GM04503 (cell line): ENCODE results near the gene GNB1.

Source experiments
- DNase-seq: peaks from one replicate; pipeline ENCODE4 v3.0.0-alpha.2; 2012; ENCODE audit warnings: low read depth

GNB1 gene

DNA sequence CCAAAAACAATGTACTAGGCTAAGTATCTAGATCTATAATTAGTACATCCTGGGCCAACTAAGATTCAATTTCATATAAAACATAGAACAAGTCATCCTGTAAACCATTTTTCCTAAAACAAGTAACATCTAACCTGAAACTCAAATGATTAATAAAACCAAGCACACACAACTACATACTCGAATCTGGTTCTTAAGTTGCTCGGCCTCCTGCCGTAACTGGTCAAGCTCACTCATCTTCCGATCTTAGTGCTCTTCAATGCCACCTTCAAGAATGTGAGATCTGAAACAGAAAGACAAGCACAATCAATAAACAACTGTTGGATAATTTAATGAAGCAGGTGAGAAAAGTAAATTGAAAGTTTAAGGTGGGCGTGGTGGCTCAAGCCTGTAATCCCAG is 65.7 kb downstream of the GNB1 start:
- DNase-seq: no peak

DNA sequence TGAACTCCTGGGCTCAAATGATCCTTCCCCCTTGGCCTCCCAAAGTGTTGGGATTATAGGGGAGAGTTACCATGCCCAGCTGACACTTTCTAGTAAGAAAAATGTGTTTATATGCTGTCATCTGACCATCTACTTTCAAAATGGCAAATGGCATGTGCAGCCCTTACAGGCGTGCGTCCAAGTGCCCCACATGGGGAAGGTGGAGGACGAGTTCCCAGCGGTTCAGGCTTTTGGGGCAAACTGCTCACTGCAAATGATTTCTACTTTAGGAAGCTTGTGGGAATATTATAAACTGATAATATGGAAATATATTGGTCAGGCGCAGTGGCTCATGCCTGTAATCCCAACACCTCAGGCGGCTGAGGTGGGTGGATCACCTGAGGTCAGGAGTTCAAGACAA is 71.1 kb downstream of the GNB1 start:
- no peak for DNase-seq

DNA sequence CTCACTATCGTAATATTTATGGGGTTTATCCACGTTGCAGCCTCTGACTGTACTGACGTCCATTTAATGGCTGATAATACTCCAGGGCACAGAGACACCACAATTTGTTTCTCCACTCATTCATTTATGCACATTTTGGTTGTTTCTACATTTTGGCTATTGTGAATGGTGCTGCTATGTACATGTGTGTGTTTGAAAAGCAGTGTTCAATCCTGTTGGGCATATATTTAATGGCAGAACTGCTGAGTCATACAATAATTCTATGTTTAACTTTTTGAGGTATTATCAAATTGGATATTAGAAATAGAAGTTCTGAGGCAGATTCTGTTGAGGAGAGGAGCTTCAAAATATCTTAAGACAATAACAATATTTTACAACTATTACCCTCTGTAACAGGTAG is 73.7 kb downstream of the GNB1 start:
- DNase-seq: no peak

DNA sequence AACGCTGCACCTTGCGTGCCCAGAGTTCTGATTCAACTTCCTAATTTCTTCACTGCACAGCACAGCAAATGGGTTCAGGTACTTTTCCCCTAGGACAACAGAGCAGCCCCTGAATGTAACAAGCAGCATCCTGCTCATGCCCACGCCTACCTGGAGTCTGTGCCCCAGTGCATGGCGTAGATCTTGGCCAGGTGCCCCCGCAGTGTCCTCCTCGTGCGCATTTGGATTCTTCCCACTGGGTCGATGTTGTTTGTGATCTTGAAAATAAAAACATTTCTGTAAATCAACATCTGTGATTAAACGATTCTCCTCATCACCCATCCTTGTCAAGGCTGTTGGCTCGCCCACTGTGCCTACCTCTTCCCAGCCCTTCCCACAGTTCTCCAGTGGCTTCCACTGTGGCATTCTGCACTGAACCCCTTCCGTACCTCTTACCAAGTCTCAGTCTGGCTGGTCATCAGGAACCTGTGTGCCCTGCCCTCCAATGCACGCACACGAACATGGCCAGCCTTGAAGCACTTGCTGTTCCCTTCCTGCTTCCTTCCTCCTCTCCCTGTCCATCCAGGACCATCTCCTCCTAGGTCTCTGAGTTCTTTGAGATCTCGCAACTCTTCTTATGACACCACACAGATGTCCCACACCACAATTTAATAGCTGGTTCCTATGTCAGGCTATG is 75.1 kb downstream of the GNB1 start:
- DNase-seq: no peak

DNA sequence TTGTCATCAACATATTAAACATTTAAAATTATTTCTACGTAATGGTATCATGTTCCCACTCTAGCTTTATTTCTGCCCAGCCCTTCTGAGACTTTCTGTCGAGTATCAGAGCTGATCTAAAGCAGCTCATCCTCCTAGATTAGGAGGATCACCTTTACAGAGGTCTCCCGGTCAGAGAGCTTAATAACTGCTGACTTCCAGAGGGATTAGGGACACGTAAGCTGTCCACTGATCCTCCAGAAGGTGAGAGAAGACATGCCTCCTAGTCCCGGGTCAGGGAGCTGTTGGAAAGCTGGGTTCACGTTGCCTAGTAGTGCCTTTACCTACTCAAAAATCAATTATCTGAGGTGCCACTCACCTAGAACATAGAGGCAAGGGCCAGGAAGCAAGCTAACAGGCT is 81.4 kb downstream of the GNB1 start:
- no peak for DNase-seq

DNA sequence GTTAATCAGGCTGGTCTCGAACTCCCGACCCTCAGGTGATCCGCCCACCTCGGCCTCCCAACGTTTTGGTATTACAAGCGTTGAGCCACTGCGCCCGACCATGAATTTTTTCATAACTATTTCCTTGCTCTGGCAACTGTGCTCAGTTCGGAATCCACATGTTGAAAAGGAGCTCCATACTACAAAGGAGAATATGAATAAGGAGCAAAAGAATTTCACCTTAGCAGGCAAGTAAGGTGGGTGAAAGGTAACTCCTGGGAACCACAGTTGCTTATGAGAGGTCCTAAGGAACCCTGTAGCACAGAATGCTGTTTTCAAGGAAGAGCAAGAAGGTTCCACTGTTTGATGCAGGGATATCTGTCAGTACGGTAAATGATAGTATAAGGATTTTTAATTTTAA is 82.7 kb downstream of the GNB1 start:
- DNase-seq: no peak

DNA sequence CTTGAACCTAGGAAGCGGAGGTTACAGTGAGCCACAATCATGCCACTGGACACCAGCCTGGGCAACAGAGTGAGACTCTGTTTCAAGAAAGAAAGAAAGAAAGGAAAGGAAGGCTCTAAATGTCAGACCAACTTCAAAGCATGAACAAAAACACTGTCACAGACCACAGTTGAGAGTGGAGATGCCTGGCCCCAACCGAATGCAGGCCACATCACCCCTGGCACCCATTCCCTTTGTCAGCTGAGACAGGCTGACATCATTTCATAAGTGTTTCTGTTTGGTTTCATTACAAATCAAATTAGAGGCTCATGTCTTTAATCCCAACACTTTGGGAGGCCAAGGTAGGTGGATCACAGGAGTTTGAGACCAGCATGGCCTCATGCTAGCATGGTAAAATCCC is 84.0 kb downstream of the GNB1 start:
- no peak for DNase-seq

DNA sequence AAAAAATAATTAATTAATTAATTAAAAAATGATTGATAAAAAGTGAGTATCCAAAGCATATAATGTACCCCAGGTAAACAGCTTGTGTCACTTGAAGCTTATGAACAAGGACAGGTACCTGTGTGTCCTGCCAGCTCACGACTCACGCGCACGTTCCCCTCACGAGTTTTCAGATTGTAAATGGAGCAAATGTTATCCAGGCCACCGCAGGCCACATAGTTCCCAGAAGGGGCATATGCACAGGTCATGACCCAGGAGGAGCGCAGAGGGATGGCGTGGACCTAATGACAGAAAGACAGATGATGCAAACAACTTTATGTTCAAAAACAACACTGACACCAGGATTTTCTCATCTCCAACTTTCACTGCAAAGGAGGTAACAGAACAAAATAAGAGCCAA is 86.6 kb downstream of the GNB1 start:
- DNase-seq: no peak

DNA sequence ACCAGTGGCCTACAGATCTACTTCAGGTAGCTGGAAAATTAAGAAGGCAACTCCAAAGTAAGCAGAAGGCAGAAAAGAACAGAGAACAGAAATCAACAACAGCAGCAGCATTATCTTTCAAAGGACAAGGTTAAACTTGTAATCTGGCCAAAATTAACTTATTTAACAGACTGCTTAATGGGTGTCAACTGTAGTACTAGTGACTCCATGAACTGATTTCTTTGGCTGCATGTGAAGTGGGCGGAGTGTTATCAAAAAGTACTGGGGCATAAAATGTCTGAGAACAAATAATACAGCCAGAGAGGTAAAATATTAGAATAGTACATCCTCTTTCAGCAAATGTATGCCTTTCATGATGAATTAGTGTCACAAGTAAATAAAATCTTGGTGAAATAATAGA is 88.0 kb downstream of the GNB1 start:
- DNase-seq: no peak

DNA sequence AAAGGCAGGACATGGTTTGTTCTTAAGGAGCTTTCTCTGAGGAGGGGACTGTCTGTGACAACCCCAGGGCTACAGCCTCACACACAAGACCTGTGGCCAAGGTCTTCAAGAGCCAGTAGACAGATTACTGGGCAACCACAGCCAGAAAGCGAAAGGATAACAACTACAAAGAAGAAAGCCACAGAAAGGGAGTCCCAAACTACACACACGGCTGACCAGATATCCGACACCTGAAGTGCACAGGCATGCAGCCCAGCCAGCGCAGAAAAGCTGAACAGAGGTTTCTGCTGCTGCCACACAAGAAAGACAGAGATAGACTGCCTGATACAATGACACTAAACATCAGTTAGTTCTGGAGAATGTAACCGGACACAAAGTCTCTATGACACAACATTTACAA is 91.2 kb downstream of the GNB1 start:
- DNase-seq: no peak

DNA sequence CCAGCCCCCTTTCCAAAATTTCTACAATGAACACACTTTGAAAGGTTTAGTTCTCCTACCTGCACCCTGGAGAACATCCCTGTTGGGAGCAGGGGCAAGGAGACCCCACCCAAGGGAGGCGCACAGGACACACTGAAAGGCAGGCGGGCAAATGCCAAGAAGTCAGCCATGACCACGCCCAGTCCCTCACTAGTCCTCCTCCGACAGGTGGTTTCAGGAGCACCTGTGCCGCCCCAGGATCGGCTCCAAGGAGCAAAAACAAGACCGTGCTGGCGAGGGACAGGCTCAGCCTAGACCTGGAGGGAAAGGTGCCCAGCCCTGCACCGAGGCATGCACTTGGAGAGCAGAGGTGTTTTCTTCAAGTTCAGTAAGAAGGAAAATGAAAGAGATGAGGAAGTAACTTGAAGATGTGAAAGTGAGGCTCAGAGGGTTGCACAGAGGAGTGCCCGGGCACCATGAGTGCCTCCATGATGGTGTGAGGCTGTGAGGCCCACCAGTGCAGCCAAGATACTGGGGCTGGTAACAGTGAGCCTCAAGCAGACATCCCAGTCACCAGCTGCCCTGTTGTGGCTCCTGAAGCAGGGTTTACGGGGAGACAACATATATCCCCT is 93.1 kb downstream of the GNB1 start:
- no peak for DNase-seq

DNA sequence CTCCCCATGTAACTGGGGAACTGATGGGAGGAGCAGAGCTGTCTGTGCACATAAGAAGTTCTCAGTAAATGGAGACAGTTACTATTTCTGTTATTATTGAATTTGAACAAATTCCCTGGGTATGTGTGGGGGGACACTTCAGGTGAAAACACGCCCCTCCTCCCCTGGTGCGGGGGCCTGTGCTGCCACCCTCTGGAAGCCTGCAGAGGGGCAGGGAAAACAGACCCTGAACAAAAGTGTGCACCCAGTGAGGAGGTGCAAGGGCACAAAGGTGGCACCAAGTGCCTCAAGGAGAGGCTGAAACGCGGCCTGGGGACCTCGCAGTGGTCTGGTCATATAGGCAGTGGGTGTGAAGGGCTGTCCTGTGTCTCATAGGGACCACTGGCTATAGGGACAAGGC is 94.4 kb downstream of the GNB1 start:
- no peak for DNase-seq

DNA sequence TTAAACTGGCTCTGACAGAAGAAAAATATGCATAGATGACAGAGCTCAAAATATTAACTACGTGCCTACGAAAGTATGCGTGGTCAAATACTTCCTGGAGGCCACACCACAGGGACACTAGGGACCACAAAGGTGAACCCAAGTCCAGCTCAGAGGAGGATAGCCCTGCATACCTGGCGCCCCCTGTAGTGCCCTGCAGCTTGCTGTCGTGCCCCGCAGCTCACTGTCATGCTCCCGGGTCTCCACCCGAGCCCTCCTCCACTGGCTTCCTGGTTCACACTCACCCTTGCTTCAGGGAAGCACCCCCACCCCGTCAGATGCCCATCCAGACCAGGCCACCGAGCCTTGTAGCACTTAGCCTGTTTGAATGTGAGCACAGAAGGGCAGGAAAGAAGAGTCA is 95.9 kb downstream of the GNB1 start:
- DNase-seq: no peak

DNA sequence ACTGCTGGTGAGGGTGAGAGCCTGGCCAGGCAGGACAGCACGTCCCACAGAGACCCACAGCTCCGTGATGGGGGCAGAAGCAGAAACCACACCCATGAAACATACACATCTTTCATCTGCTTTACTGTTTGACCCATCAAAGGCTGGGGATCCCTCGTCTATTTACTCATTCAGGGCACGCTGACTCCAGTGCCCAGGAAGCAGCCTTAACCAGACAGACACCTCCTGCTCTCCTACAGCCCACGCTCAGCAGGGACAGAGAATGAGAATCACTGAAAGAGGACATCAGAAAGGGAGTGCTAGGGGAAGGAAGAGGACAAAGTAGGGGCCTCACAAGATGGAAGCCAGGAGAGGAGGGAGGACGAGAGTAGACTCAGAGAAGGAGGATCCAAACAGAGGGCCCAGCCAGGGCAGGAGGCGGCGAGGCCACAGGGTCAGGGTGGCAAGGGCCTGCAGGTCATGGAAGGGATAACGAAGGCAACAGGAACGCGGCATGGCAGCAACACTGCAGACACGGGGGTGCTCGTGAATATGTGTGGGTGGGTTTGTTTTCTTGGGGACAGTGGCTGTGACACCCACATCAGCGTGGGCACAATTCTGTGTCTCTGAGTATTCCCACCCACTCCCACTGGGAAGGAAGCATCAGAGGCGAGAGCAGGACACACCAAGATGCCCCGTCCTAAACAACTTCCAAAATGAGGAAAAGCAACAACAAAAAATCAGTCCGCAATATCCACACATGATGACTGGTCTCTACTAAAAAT is 97.2 kb downstream of the GNB1 start:
- DNase-seq: no peak

DNA sequence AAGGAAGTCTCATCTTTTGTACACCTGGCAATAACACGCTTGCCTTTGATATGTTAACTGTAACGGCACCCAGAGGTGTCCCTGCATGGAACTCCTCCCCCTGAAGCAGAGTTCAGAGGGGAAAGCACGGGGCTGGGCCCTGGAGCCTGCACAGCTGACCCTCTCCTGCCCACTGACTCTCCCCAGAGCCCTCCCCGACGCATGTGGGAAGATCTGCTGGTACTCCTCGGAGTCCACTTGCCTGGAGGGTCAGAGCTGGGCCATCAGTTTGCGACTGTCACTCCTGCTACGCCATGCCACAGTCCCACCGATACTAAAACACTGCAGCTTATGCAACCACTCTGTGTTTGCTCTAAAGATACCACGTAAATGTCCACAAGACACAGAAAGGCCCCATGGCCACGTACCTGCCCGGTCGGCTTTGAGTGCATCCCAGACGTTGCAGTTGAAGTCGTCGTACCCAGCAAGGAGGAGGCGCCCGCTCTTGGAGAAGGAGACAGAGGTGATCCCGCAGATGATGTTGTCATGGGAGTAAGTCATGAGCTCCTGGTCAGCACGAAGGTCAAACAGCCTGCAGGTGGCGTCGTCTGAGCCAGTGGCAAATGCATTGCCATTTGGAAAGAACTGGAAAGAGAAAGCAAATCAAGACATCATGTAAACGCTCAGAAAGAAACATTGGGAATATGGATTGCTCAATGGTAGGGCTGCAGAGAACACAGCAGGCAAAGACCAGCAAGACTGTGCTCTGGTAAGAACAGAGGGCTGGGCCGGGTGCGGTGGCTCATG is 102.0 kb downstream of the GNB1 start:
- no peak for DNase-seq

DNA sequence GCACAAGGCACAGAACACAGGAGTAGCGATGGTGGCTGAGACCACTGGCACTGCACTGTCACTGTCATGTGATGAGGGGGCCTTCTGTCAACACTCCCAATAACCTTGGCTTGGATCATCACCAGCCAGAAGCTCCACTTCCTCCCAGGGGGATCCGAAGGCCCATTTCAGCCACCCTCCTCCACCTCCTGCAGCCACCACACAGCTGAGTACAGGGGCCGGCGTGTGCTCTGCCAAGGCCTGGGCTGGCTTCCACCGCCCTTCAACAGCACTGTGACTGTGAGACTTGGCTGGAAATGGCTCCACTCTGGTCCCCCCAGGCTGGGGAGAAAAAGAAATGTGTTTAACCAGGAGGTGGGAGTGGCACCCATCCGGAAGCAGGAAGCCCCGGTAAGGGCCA is 102.8 kb downstream of the GNB1 start:
- DNase-seq: no peak

DNA sequence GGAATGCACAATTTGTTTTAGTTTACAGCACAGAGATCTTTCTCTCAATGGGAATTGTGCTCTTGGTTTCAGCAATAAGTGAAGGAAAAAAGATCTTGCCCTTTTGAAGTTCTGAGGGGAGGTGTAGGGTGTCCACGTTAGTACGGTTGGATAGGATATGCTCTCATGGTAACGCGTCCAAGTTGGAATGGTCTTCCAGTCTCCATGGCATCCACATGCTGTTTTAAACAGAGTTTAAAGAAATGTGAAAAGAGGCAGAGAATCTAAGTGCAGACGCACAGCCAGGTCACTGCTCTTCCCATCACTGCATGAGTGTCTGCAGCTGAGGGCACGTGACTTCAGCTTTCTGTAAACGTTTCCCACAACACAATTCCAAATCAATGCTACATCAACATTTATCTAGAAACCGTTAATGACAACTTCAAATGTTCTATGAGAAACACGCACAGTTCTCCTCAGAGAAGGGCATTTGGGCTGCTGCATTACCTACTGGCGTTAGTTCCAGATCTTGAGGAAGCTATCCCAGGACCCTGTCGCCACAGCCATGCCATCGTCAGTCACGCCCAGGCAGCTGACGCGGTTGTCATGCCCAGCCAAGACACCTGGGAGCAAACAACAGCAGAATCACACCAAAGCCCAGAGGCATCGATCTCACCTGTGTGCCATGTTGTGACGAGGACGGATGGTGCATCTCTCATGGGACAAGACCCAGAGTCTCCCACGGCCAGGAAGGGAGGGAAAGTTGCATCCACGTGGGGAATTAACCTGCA is 103.9 kb downstream of the GNB1 start:
- no peak for DNase-seq

DNA sequence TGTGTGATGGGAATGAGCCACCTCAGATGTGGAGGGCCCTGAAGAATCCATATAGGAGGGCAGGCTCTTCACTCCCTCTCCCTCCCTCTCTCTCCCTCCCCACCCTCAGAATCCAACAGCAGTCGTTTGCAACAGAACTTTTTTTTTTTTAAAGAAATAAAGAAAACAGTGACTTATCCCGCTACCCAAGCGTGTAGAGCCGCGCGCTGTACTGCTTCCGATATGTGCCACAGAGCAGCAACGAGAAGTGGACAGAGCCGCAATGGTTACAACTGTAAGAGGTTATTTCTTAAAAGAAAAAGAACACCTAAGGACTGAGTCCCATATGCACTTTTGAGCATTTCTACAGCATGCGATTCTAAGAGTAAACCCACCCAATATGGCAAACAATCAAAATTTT is 105.2 kb downstream of the GNB1 start:
- DNase-seq: no peak

DNA sequence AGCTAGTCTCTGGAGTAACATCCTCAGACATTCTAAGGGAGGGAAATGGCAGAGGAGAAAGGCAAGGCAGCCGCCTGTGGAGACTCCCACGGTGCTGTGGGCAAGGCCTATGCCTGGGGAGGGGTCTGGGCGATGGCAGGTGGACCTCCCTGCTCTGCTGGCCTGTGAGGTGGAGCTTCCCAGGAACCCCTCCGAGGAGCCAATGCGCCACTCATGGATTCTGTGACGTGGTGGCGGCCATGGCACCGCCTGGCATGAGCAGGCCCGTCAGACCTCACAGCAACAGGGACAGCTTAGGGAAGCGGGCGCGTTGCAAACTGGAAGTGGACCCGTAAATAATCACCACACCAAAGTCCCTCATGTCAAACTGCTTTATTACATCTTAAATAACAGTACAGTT is 106.0 kb downstream of the GNB1 start:
- DNase-seq: no peak

DNA sequence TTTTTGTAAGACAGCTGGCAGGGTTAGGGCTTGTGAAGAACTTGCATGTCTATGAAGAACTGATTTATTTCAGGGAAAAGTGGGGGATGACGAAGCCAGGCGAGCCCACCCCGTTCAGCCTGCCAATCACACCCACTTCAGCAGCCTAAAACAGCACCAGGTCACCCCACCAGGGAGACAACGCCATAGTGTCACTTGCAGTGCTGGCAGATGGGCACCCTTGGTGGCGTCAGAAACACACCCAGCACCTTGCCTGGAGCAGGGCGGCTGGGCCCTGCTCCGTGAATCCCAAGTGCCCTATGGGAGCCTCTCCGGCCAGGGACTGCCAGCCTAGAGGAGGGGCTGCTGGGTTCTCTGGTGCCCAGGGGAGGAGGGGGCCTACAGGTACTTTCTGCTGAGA is 107.6 kb downstream of the GNB1 start:
- no peak for DNase-seq

DNA sequence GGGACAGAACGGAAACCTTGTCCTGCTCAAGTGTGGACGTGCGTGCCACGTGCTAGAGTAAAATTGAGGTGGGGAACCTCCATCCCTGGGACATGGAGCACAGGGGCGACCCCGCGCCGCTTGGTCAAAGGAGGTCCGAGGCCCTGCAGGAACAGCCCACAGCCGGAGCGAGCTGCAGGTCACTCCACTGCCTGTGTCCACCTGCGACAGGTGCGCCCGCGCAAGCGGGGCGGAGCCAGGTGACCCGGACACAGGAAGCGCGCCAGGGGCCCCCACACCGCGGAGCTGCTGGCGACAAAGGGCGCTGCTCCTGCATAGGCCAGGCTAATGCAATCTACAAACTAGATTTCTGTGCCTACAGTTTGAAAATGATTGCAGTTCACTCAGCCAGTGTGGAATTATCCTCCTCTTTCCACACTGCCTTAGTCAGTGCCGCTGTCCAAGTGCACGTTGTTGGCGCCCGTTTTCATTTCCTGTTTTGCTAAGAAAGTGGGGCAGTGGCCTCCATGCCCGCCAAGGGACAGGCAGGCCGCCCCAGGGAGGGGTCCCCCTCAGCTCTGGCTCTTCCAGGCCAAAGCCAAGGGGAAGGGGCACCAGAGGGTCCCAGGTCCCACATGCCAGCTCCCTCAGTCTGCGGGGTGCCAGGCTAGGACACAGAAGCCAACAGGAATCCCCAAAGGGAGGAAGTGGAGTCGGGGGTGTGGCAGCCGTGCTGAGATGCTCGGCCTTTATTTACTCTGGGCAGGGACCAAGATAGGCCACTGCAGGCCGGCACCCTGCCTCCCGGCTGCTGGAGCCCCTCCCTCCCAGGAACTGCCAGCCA is 108.3 kb downstream of the GNB1 start:
- DNase-seq: no peak
